ENCODE data around the gene RPL13. TPM values are rescaled to one million over a fixed set of nuclear protein-coding genes. Genes with fewer than 3 reads are reported as not detected.

RPL13 gene
- total and polyA plus RNA-seq, 2 of the 13 experiments (the other 11 are each of a cell fraction or from before 2014, with no cell fraction given) = 2,988 to 4,411 TPM

DNA sequence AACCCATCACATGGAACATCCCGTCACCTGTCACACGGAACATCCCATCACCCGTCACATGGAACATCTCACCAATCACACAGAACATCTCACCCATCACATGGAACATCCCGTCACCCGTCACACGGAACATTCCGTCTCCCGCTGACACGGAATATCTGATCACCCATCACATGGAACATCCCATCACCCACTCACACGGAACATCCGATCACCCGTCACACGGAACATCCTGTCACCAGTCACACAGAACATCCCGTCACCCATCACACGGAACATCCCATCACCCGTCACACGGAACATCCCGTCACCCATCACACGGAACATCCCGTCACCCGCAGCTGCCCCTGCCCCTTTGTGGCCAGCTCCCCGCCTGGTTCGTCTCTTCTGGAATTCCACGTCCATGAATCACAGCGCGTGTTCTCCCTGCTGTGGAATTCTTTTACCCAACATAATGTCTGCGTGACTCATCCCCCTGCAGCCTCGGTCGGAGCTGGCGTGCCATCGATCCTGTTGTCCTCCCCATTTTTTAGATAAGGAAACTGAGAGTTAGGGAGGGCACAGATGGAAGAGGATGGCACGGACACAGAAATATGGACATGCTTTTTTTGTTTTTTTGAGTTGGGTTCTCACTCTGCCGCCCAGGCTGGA is 20.7 kb downstream of the RPL13 start (continued):
- TF ChIP-seq CTCF (CRISPR knock-in tag; IDR thresholded peaks at IDR 0.05) = no peak
- no peak for TF ChIP-seq ZBTB42 (CRISPR knock-in tag; IDR thresholded peaks at IDR 0.05)
- no peak for TF ChIP-seq ZNF512B (CRISPR knock-in tag; IDR thresholded peaks at IDR 0.05; ENCODE audit: borderline replicate concordance)
- TF ChIP-seq TEAD3 (CRISPR knock-in tag; optimal IDR thresholded peaks at IDR 0.05; ENCODE audit: borderline replicate concordance) = peak; percentile 41
- no peak for TF ChIP-seq EHMT2 (IDR thresholded peaks at IDR 0.05; ENCODE audit: borderline replicate concordance, low read depth, low read length)
- TF ChIP-seq ZNF749 (CRISPR knock-in tag; IDR thresholded peaks at IDR 0.05; ENCODE audit: borderline replicate concordance) = no peak
- TF ChIP-seq, protein P1, sequence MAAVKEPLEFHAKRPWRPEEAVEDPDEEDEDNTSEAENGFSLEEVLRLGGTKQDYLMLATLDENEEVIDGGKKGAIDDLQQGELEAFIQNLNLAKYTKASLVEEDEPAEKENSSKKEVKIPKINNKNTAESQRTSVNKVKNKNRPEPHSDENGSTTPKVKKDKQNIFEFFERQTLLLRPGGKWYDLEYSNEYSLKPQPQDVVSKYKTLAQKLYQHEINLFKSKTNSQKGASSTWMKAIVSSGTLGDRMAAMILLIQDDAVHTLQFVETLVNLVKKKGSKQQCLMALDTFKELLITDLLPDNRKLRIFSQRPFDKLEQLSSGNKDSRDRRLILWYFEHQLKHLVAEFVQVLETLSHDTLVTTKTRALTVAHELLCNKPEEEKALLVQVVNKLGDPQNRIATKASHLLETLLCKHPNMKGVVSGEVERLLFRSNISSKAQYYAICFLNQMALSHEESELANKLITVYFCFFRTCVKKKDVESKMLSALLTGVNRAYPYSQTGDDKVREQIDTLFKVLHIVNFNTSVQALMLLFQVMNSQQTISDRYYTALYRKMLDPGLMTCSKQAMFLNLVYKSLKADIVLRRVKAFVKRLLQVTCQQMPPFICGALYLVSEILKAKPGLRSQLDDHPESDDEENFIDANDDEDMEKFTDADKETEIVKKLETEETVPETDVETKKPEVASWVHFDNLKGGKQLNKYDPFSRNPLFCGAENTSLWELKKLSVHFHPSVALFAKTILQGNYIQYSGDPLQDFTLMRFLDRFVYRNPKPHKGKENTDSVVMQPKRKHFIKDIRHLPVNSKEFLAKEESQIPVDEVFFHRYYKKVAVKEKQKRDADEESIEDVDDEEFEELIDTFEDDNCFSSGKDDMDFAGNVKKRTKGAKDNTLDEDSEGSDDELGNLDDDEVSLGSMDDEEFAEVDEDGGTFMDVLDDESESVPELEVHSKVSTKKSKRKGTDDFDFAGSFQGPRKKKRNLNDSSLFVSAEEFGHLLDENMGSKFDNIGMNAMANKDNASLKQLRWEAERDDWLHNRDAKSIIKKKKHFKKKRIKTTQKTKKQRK (IDR thresholded peaks at IDR 0.05; ENCODE audit: low read length) = no peak
- no peak for TF ChIP-seq ZNF841 (CRISPR knock-in tag; IDR thresholded peaks at IDR 0.05; ENCODE audit: borderline replicate concordance)
- TF ChIP-seq ZNF766 (CRISPR knock-in tag; IDR thresholded peaks at IDR 0.05; ENCODE audit: borderline replicate concordance) = no peak
- no peak for TF ChIP-seq MATR3 (CRISPR knock-in tag; IDR thresholded peaks at IDR 0.05)
- TF ChIP-seq ZNF740 (CRISPR knock-in tag; IDR thresholded peaks at IDR 0.05) = no peak
- no peak for TF ChIP-seq HINFP (CRISPR knock-in tag; IDR thresholded peaks at IDR 0.05; ENCODE audit: low read depth)
- no peak for TF ChIP-seq CREM (IDR thresholded peaks at IDR 0.05)
- no peak for TF ChIP-seq CREM (CRISPR knock-in tag; IDR thresholded peaks at IDR 0.05)
- 0 out of 2 replicates have a peak, but pooled peaks have one; percentile 14 for TF ChIP-seq ZNF691 (CRISPR knock-in tag; IDR thresholded peaks at IDR 0.05; ENCODE audit: borderline replicate concordance, low read depth)
- no peak for TF ChIP-seq NFE2 (CRISPR knock-in tag; IDR thresholded peaks at IDR 0.05)
- no peak for TF ChIP-seq LBX2 (CRISPR knock-in tag; IDR thresholded peaks at IDR 0.05; ENCODE audit: borderline replicate concordance)
- TF ChIP-seq ZNF121 (CRISPR knock-in tag; IDR thresholded peaks at IDR 0.05) = no peak
